AG04450 (cell line): Measurements from ENCODE around the gene PCDHGA9. TPM values are rescaled to one million over a fixed set of nuclear protein-coding genes. Genes with fewer than 3 reads are reported as not detected.
A peak's percentile ranks its signal among the peaks of the same experiment; 100 is the strongest.
"Not testable (repeated sequence)": the region's sequence is repeated elsewhere in the genome, so short reads cannot be mapped to it uniquely, and the experiment has no call there.

Experiments
- CTCF ChIA-PET: fragments of 300-600, 350-600 bp; formaldehyde crosslinking; extraction: SDS; loops from one replicate; lab custom pipeline; 2022; ENCODE audit warnings: antibody characterized with exemption, inconsistent platforms; lab: Charles Lee
- POLR2A ChIA-PET: fragments of 350-600 bp; formaldehyde crosslinking; extraction: SDS; loops from one replicate; lab custom pipeline; 2021; ENCODE audit warnings: antibody characterized with exemption, inconsistent platforms; lab: Yijun Ruan, JAX
- DNase-seq: peaks from one replicate; pipeline ENCODE4 v3.0.0-alpha.2; 2011; ENCODE audit warnings: low read depth, low spot score
- H3K27ac ChIP-seq: one replicate; pipeline ENCODE4 v1.5.1; 2012; ENCODE audit warnings: low read depth, low read length, control low read depth
- H3K27me3 ChIP-seq: one replicate; pipeline ENCODE4 v1.6.0; 2012; ENCODE audit warnings: low read length; ENCODE audit not compliant: control insufficient read depth, insufficient read depth
- H3K4me3 ChIP-seq: 2 replicates; pipeline ENCODE4 v1.5.1; 2011; ENCODE audit warnings: mild to moderate bottlenecking, low read depth, low read length, control low read depth
- H3K9me3 ChIP-seq: 2 replicates; pipeline ENCODE4 v1.5.1; 2012; ENCODE audit warnings: low read length; ENCODE audit not compliant: control insufficient read depth, insufficient read depth
- CTCF ChIP-seq: IDR thresholded peaks from 2 replicates; pipeline ENCODE4 v1.5.1; 2011; ENCODE audit warnings: low read depth, low read length, control low read depth, inconsistent platforms
- polyA plus RNA-seq: library from polyadenylated mRNA; depleted of rRNA; stranded (reverse); fragments of >200 nt; gene quantifications from 2 replicates; pipeline ENCODE4 v1.2.3, GENCODE V29; 2011

PCDHGA9 gene
- polyA plus RNA-seq, 1 experiment, result 6.4 TPM

- Histone ChIP-seq H3K4me3 (peak within 1 kb of the TSS; percentile 35), H3K9me3 (peaks cover 63% of the 10 kb centered on the region)
- H3K27ac ChIP-seq, POLR2A ChIA-PET, DNase-seq, H3K27me3 ChIP-seq: not testable (repeated sequence)
- CTCF ChIA-PET, result interaction anchor here (0.9 to 4.7 kb wide), 7 partner anchors 9 to 159 kb away, joined by 3 to 54 read pairs (median 4); partner anchors contain the start of genes PCDHGB3 and PCDHGB7
- TF ChIP-seq CTCF, result peak; percentile 51
Observed at GRCh38 chr5:141407790-141408505, 5.4 kb downstream of the PCDHGA9 start, which contains the start of gene PCDHGB6. PCDHGB6 (plus strand) TSS chr5:141408021; CDS start chr5:141408203, 182 bp downstream.

- DNase-seq, result no peak
- no peak for TF ChIP-seq CTCF
- H3K27ac ChIP-seq, result no peak overlapping the region
- POLR2A ChIA-PET, result no interaction called here
- H3K4me3 ChIP-seq, result no peak overlapping the region
- no peaks in the 10 kb centered on the region for H3K27me3 ChIP-seq
- H3K9me3 ChIP-seq, result peaks cover 63% of the 10 kb centered on the region
- CTCF ChIA-PET, result interaction anchor here (0.7 to 5.0 kb wide), 2 partner anchors 11 to 149 kb away, joined by 5 to 178 read pairs; partner anchors contain the start of gene PCDHGA11
Observed at GRCh38 chr5:141409598-141410306, 7.2 kb downstream of the PCDHGA9 start.

GRCh38 chr5:141411575-141411974 is 9.0 kb downstream of the PCDHGA9 start:
- no peak for DNase-seq
- Histone ChIP-seq H3K27me3 (no peaks in the 10 kb centered on the region), H3K4me3 (no peak overlapping the region), H3K27ac (no peak overlapping the region), H3K9me3 (peaks cover 58% of the 10 kb centered on the region)
- CTCF ChIA-PET, result interaction anchor here (0.6 to 5.0 kb wide), 5 partner anchors 22 to 152 kb away, joined by 4 to 178 read pairs (median 9); partner anchors contain the start of genes PCDHGA1 and PCDHGB3
- POLR2A ChIA-PET, result interaction anchor here (0.7 kb wide), 1 partner anchor 698 kb away, joined by 3 read pairs; no protein-coding TSS in a partner anchor
- no peak for TF ChIP-seq CTCF

- no peak for DNase-seq
- peak within 1 kb of the TSS; percentile 58 for H3K4me3 ChIP-seq
- CTCF ChIA-PET, result interaction anchor here (0.7 to 5.0 kb wide), 33 partner anchors 8 to 178 kb away, joined by 3 to 178 read pairs (median 4); partner anchors contain the start of genes PCDHGA1, PCDHGA11, PCDHGA12 and PCDHGA4
- H3K27ac ChIP-seq, result peak within 1 kb of the TSS; percentile 52
- H3K9me3 ChIP-seq, result peaks cover 62% of the 10 kb centered on the region
- no peaks in the 10 kb centered on the region for H3K27me3 ChIP-seq
- peak; percentile 77 for TF ChIP-seq CTCF
- POLR2A ChIA-PET, result interaction anchor here (0.9 to 1.8 kb wide), 3 partner anchors 112 to 151 kb away, joined by 3 to 5 read pairs (median 4); no protein-coding TSS in a partner anchor
Observed at GRCh38 chr5:141412854-141413539, 10.4 kb downstream of the PCDHGA9 start, which contains the start of gene PCDHGA10. PCDHGA10 (plus strand) TSS chr5:141412987; CDS start chr5:141413176, 189 bp downstream.
